ENCODE data around the gene C2CD5. TPM values are rescaled to one million over a fixed set of nuclear protein-coding genes. Genes with fewer than 3 reads are reported as not detected.

Gene C2CD5
- total RNA-seq, 1 donor from 2014 or later = 49.5 TPM

DNA sequence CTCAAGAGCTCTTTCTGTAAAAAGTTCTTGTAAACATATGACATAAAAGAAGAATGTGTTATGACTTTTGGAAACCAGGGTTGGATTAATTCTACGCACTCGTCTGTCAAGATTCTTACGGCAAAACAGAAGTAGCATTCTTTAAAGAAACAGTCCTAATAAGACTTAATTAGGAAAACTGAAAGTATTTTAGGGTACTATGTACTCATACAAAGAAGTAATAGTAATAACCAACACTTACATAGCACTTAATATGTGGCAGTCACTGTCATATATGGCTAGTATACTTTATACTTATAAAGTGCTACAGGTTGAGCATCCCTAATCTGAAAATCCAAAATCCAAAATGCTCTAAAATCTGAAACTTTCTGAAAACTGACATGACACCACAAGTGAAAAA, 136.9 kb downstream of the C2CD5 start:
- peak overlapping the region; percentile 74 for H3K27ac Mint-ChIP-seq
- H3K36me3 Mint-ChIP-seq = peaks cover 6% of the 10 kb centered on the region
- peak overlapping the region; percentile 48 for H3K4me3 Mint-ChIP-seq
- DNase-seq (ENCODE audit: extremely low spot score, unreplicated experiment) = no peak
- H3K27me3 Mint-ChIP-seq = peaks cover 9% of the 10 kb centered on the region
- no peaks in the 10 kb centered on the region for H3K4me1 Mint-ChIP-seq (ENCODE audit: unreplicated experiment)
- TF ChIP-seq, protein P1, sequence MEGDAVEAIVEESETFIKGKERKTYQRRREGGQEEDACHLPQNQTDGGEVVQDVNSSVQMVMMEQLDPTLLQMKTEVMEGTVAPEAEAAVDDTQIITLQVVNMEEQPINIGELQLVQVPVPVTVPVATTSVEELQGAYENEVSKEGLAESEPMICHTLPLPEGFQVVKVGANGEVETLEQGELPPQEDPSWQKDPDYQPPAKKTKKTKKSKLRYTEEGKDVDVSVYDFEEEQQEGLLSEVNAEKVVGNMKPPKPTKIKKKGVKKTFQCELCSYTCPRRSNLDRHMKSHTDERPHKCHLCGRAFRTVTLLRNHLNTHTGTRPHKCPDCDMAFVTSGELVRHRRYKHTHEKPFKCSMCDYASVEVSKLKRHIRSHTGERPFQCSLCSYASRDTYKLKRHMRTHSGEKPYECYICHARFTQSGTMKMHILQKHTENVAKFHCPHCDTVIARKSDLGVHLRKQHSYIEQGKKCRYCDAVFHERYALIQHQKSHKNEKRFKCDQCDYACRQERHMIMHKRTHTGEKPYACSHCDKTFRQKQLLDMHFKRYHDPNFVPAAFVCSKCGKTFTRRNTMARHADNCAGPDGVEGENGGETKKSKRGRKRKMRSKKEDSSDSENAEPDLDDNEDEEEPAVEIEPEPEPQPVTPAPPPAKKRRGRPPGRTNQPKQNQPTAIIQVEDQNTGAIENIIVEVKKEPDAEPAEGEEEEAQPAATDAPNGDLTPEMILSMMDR (conservative IDR thresholded peaks at IDR 0.05) = no peak
- peaks cover 4% of the 10 kb centered on the region for H3K9me3 Mint-ChIP-seq

DNA sequence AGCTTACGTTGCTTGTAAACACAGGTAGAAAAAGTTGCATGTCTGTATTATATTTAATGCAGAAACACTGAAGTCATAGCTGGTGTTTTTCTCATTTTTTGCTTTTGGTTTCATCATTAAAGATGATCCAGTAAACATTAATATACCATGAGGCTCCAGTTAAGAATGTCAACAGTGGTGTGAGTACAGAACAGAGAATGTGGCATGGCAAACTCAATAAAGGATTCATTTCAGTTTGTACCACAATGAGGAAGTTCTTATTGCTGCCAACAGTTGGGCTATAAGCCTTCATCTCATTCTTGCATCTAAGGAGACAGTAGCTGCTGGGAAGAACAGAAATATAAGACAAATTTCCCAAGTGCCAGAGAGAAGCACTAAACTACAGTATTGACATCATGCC, 137.7 kb downstream of the C2CD5 start:
- peaks cover 9% of the 10 kb centered on the region for H3K27me3 Mint-ChIP-seq
- H3K36me3 Mint-ChIP-seq = peaks cover 6% of the 10 kb centered on the region
- H3K27ac Mint-ChIP-seq = no peak overlapping the region
- H3K4me1 Mint-ChIP-seq (ENCODE audit: unreplicated experiment) = no peaks in the 10 kb centered on the region
- DNase-seq (ENCODE audit: extremely low spot score, unreplicated experiment) = no peak
- H3K9me3 Mint-ChIP-seq = peaks cover 4% of the 10 kb centered on the region
- TF ChIP-seq, protein P1 (conservative IDR thresholded peaks at IDR 0.05) = no peak
- H3K4me3 Mint-ChIP-seq = no peak overlapping the region

DNA sequence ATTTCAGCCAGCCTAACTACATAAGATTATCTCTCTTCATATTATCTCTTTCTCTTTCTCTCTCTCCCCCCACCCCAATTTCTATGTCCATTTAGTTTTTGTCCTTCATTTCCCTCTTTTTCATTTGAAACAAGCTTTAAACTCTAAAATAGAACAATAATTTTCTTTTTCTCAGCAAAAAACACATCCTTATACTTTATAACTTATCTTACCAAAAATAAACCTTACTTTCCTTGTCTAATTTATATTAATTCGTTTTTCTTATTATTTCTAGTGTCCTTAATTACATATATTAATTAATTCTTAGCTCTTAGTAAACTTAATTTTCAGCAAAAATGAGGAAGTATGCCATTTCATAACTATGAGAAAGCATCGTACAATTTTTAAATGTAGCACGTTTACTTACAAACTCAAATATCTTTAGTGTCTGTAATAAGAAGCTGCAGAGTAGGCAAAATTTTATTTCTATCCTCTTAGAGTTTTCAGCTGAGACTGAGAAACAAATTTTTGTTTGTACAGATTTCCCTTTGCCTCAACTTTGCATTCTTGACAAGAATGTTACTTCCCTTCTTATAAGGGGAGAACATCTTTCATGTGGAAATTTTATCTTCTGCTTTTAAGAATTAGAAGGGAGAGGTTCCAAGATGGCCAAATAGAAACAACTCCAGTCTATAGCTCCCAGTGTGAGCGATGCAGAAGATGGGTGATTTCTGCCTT, 144.7 kb downstream of the C2CD5 start:
- H3K27me3 Mint-ChIP-seq = peaks cover 17% of the 10 kb centered on the region
- H3K4me1 Mint-ChIP-seq (ENCODE audit: unreplicated experiment) = no peaks in the 10 kb centered on the region
- TF ChIP-seq, protein P1 (conservative IDR thresholded peaks at IDR 0.05) = no peak
- peaks cover 3% of the 10 kb centered on the region for H3K36me3 Mint-ChIP-seq
- no peaks in the 10 kb centered on the region for H3K9me3 Mint-ChIP-seq
- DNase-seq (ENCODE audit: extremely low spot score, unreplicated experiment) = no peak
- no peak overlapping the region for H3K27ac Mint-ChIP-seq
- no peak overlapping the region for H3K4me3 Mint-ChIP-seq

Other genes starting within 250 kb of the C2CD5 start
- 1.7 and 6.3 TPM in 2 replicates for gene ST8SIA1, start 209.8 kb downstream of the C2CD5 start, total RNA-seq (ENCODE audit: low replicate concordance)
- gene ETNK1, start 80.6 kb upstream of the C2CD5 start, total RNA-seq (ENCODE audit: low replicate concordance) = 93.1 and 217 TPM in 2 replicates